Lower leg skin (tissue), 4 donors: ENCODE results near the gene DLGAP4. TPM values are rescaled to one million over a fixed set of nuclear protein-coding genes. Genes with fewer than 3 reads are reported as not detected.

Experiments
- DNase-seq, 2 donors: peaks; one replicate each; pipeline ENCODE4 v3.0.0-alpha.2; 2019; ENCODE audit warnings: low spot score in 2 of 2
- H3K4me3 ChIP-seq: fragments of 200-600 bp; sonication (generic); 2 replicates; pipeline ENCODE4 v1.5.1; 2017; ENCODE audit warnings: mild to moderate bottlenecking, low read depth; ENCODE audit not compliant: poor library complexity, severe bottlenecking
- CTCF ChIP-seq, 3 donors: fragments of 450-650 bp; IDR thresholded peaks; one replicate each; pipeline ENCODE4 v1.5.1; 2016; ENCODE audit warnings: antibody characterized with exemption in 3 of 3, mild to moderate bottlenecking in 3 of 3, moderate library complexity in 2 of 3
- POLR2A ChIP-seq, 2 donors: fragments of 450-650 bp; IDR thresholded peaks; one replicate each; pipeline ENCODE4 v1.6.1; 2016 to 2017; ENCODE audit warnings: antibody characterized with exemption in 2 of 2, mild to moderate bottlenecking in 1 of 2, moderate library complexity in 1 of 2
- WGBS, 2 donors: methylation state at CpG; one replicate each; pipeline ENCODE4 v1.1.5; 2018; 5-methylcytosine and 5-hydroxymethylcytosine counted together
- intact Hi-C: fragments of 100-400 bp; cut with DNase I; formaldehyde crosslinking; loops from one replicate; pipeline ENCODE4 v1.15.0; 2023; ENCODE audit warnings: low total_unique reads
- total RNA-seq, 4 donors: library from RNA; depleted of rRNA; stranded (reverse); fragments of >200 nt; gene quantifications; one replicate each; pipeline ENCODE4 v1.1.0, GENCODE V29; 2016

DLGAP4 gene
- total RNA-seq, 4 donors from 2014 or later: 75.9 to 162 (median 87.7) TPM

- WGBS, 2 donors: 45 to 50% methylated on average over 5 of the region's 5 CpGs
Observed at GRCh38 chr20:36441027-36441414, 134.9 kb downstream of the DLGAP4 start.

GRCh38 chr20:36441416-36441815, 135.3 kb downstream of the DLGAP4 start:
- 84 to 85% methylated on average over 7 of the region's 7 CpGs for WGBS, 2 donors
- intact Hi-C loops: no loop called here

More at GRCh38 chr20:36441027-36441414, 134.9 kb downstream of the DLGAP4 start:
- intact Hi-C loops: no loop called here
- no peak for DNase-seq
- no peak overlapping the region for H3K4me3 ChIP-seq
- TF ChIP-seq CTCF (IDR thresholded peaks at IDR 0.05) (no peak), POLR2A (IDR thresholded peaks at IDR 0.05) (no peak)

GRCh38 chr20:36445847-36446246, 139.7 kb downstream of the DLGAP4 start:
- DNase-seq: no peak
- no peak for TF ChIP-seq CTCF (IDR thresholded peaks at IDR 0.05)
- TF ChIP-seq POLR2A (IDR thresholded peaks at IDR 0.05): no peak
- no peak overlapping the region for H3K4me3 ChIP-seq
- intact Hi-C loops: no loop called here
- 82 to 93% methylated on average over 1 of the region's 1 CpG for WGBS, 2 donors

More at GRCh38 chr20:36441416-36441815, 135.3 kb downstream of the DLGAP4 start:
- no peak for TF ChIP-seq POLR2A (IDR thresholded peaks at IDR 0.05)
- TF ChIP-seq CTCF (IDR thresholded peaks at IDR 0.05): no peak
- DNase-seq: no peak
- H3K4me3 ChIP-seq: no peak overlapping the region

GRCh38 chr20:36446557-36446956, 140.4 kb downstream of the DLGAP4 start:
- H3K4me3 ChIP-seq: no peak overlapping the region
- intact Hi-C loops: no loop called here
- WGBS, 2 donors: 89 to 94% methylated on average over 15 to 17 of the region's 17 CpGs
- TF ChIP-seq POLR2A (IDR thresholded peaks at IDR 0.05): no peak
- DNase-seq: no peak

GRCh38 chr20:36447101-36447500, 141.0 kb downstream of the DLGAP4 start:
- no peak for DNase-seq
- TF ChIP-seq POLR2A (IDR thresholded peaks at IDR 0.05) (no peak), CTCF (IDR thresholded peaks at IDR 0.05) (no peak)
- intact Hi-C loops: no loop called here
- H3K4me3 ChIP-seq: no peak overlapping the region

GRCh38 chr20:36449663-36450062, 143.5 kb downstream of the DLGAP4 start:
- no peak overlapping the region for H3K4me3 ChIP-seq
- intact Hi-C loops: no loop called here
- TF ChIP-seq POLR2A (IDR thresholded peaks at IDR 0.05): no peak
- no peak for TF ChIP-seq CTCF (IDR thresholded peaks at IDR 0.05)
- no peak for DNase-seq
